Left colon (tissue), 2 donors: Measurements from ENCODE around the gene EVX2. TPM values are rescaled to one million over a fixed set of nuclear protein-coding genes. Genes with fewer than 3 reads are reported as not detected.

Experiments
- ATAC-seq: fragments of 200-7000 bp; cut with Tn5 transposase; one replicate; pipeline ENCODE4 v1.9.1; 2020; ENCODE audit warnings: mild to moderate bottlenecking, moderate library complexity
- DNase-seq, 2 donors: peaks; one replicate each; pipeline ENCODE4 v3.0.0-alpha.2; 2020
- intact Hi-C, 2 donors: fragments of 100-400 bp; cut with DNase I in 1 of 2; cut with micrococcal nuclease in 1 of 2; formaldehyde crosslinking; loops; one replicate each; pipeline versions ENCODE4 v1.11.2 to v1.14.0; 2022; cut with DNase I, micrococcal nuclease
- total RNA-seq, 2 donors: library from RNA; stranded (reverse); fragmentation: NEBNext Ultra II Directional; extraction: Animal tissue kit (Norgen Biotek cat#: 25700); gene quantifications; one replicate each; pipeline ENCODE4 v1.2.1, GENCODE V29; 2021
- donor health status: DM: no; HTN: no; CAD: no.
- donor health status: DM: yes; HTN: yes; CAD: no.

EVX2 gene
- total RNA-seq, 2 donors from 2014 or later, result not detected

DNA sequence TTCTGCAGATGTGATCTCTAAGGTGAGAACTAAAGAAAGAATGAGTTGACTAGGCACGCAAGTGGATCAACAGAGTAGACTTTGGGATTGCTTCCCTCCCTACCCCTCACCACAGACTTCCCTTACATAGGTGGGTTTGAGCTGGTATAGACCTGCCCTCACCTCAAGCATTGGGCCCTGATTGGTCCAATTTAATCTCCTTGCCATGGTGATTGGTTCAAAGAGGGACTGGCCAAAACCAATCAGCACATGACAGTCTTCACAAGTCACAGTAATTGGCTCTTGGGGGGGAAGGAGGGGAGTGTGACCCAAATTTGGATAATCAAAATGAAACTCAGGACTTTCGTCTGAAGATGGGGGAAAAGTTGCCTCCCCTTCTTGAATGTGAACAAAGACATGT is 45.1 kb downstream of the EVX2 start:
- intact Hi-C loops, result no loop called here
- no peak for DNase-seq
- ATAC-seq, result no peak

DNA sequence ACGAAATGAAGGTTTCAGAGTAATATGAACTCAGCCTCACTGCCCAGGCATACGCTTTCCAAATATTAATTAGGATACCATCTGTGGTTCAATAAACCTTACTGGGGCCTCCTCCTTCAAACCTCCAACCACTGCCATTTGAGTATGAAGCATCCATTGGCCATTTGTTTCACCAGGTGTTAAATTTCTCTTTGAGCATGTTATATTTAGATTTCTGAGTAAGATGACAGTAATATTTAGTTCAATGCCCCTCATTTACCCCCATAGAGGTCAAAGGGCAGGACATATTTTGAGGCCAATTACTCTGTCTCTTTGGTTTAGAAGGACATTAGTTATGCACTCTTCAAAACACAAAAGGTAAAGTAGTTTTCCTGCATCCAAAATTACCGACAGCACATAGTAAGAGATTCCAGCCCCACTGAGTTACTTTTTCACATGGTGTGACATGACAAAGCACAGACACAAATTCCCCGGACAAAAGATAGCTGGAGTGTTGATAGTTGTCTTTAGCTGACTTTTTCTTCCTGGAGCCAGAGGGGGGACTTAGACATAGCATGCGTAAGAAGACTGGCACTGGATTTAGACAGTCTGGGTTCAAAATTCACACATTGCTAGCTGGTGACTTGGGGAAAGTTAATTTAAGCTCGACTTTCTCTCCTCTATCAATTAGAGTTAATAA is 48.6 kb downstream of the EVX2 start:
- ATAC-seq (no peak), DNase-seq (no peak)
- intact Hi-C loops, result no loop called here

DNA sequence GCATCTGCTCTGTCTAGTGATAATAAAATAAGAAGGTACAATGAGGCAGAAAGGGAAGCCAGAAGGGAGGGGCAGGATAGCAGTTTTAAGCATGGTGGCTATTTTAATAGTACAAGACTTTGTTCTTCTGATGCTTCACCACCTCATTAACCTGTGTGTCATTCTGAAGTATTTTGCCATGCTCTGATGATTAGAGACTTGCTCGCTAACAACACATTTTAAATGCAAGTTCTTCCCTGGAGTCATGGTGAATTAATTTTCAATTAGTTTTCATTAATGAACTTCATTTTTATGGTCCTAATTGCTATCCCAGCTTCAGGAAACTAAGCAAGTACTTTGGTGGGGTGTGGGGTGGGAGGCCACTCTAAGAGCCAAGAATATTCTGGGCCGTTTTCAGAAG is 56.0 kb downstream of the EVX2 start:
- intact Hi-C loops, result no loop called here
- ATAC-seq (no peak), DNase-seq (no peak)

Other genes with a start within 250 kb of the EVX2 start
- gene LNPK, start 81.7 kb downstream of the EVX2 start, total RNA-seq, result 10 to 100 TPM; 41.5 to 41.9 TPM
- gene HOXD13, start 8.8 kb upstream of the EVX2 start, total RNA-seq, result under 1 TPM; 0.14 to 0.15 TPM
- not detected for gene HOXD12, start 15.8 kb upstream of the EVX2 start, total RNA-seq
- gene HOXD11, start 23.3 kb upstream of the EVX2 start, total RNA-seq, result 1 to 10 TPM in 1 of 2 donors, under 1 TPM in 1; 0.37 to 4.2 TPM
- gene HOXD10, start 32.8 kb upstream of the EVX2 start, total RNA-seq, result 10 to 100 TPM in 1 of 2 donors, 1 to 10 TPM in 1; 1.0 to 14.8 TPM
- gene HOXD9, start 38.8 kb upstream of the EVX2 start, total RNA-seq, result 1 to 10 TPM; 1.4 to 5.8 TPM
- gene HOXD8, start 45.7 kb upstream of the EVX2 start, total RNA-seq, result 1 to 10 TPM; 6.2 to 9.8 TPM
- gene HOXD4, start 67.6 kb upstream of the EVX2 start, total RNA-seq, result 1 to 10 TPM; 3.8 to 9.7 TPM
- 1 to 10 TPM; 3.8 to 9.5 TPM for gene HOXD3, start 73.3 kb upstream of the EVX2 start, total RNA-seq
- 1 to 10 TPM; 3.5 to 6.9 TPM for gene HOXD1, start 104.7 kb upstream of the EVX2 start, total RNA-seq
- 10 to 100 TPM; 31.1 to 34.0 TPM for gene MTX2, start 185.5 kb upstream of the EVX2 start, total RNA-seq